ENCODE measurements around the gene ZNF217. TPM values are rescaled to one million over a fixed set of nuclear protein-coding genes. Genes with fewer than 3 reads are reported as not detected.

Gene ZNF217
- total RNA-seq, 2 experiments from 2014 or later: 51.3 to 51.8 TPM

- TF ChIP-seq CTCF (IDR thresholded peaks at IDR 0.05): no peak
- Mint-ChIP-seq H3K36me3 (ENCODE audit: low read depth) (no peaks in the 10 kb centered on the region), H3K27ac (no peak overlapping the region), H3K4me1 (ENCODE audit: low read depth) (no peaks in the 10 kb centered on the region), H3K27me3 (no peaks in the 10 kb centered on the region), H3K9me3 (no peaks in the 10 kb centered on the region), H3K4me3 (no peak overlapping the region)
- intact Hi-C loops (cut with micrococcal nuclease): no loop called here
- no peak for ATAC-seq
- no peak for DNase-seq
- CTCF ChIA-PET: no interaction called here
- POLR2A ChIA-PET: no interaction called here
Measured at GRCh38 chr20:53517146-53517545, 76.5 kb downstream of the ZNF217 start.

All from activated CD8-positive, alpha-beta T cell treated with anti-CD3 and anti-CD28 coated beads for 36 hours (primary cell).